Measurements from ENCODE around the gene PIWIL4. TPM values are rescaled to one million over a fixed set of nuclear protein-coding genes. Genes with fewer than 3 reads are reported as not detected.

PIWIL4 gene
- total RNA-seq, 1 experiment from 2014 or later: 3.4 TPM

GRCh38 chr11:94557992-94558391, 9.2 kb upstream of the PIWIL4 start:
- H3K4me3 ChIP-seq (ENCODE audit: low read depth, low read length): no peak overlapping the region
- CTCF ChIA-PET: no interaction called here
- no peak for TF ChIP-seq CTCF (IDR thresholded peaks at IDR 0.05; ENCODE audit: insufficient read depth in 1 of 2, low read depth in 1 of 2, low read length in 1 of 2, severe bottlenecking in 1 of 2, unreplicated experiment in 1 of 2)
- no peaks in the 10 kb centered on the region for H3K27me3 ChIP-seq (replicated peaks; ENCODE audit: control insufficient read depth, insufficient read depth, low read length)
- Mint-ChIP-seq H3K9me3 (ENCODE audit: unreplicated experiment) (no peaks in the 10 kb centered on the region), H3K27ac (ENCODE audit: unreplicated experiment) (no peak overlapping the region), H3K4me3 (ENCODE audit: unreplicated experiment) (no peak overlapping the region), H3K36me3 (ENCODE audit: insufficient read depth, unreplicated experiment) (no peaks in the 10 kb centered on the region), H3K4me1 (ENCODE audit: low read depth, unreplicated experiment) (peaks cover 4% of the 10 kb centered on the region), H3K27me3 (ENCODE audit: insufficient read depth, unreplicated experiment) (no peaks in the 10 kb centered on the region)
- BruUV-seq (replicated peaks): no TSS peak
- no peak for DNase-seq
- POLR2A ChIA-PET: no interaction called here
- intact Hi-C loops (cut with micrococcal nuclease; ENCODE audit: unreplicated experiment): no loop called here
- no peaks in the 10 kb centered on the region for H3K36me3 ChIP-seq (ENCODE audit: control insufficient read depth, insufficient read depth, low read length)
- H3K4me1 ChIP-seq: peaks cover 5% of the 10 kb centered on the region
- no peaks in the 10 kb centered on the region for H3K9me3 ChIP-seq

GRCh38 chr11:94558468-94558867, 8.7 kb upstream of the PIWIL4 start:
- Mint-ChIP-seq H3K9me3 (ENCODE audit: unreplicated experiment) (no peaks in the 10 kb centered on the region), H3K27me3 (ENCODE audit: insufficient read depth, unreplicated experiment) (no peaks in the 10 kb centered on the region), H3K4me3 (ENCODE audit: unreplicated experiment) (no peak overlapping the region), H3K4me1 (ENCODE audit: low read depth, unreplicated experiment) (peaks cover 9% of the 10 kb centered on the region), H3K36me3 (ENCODE audit: insufficient read depth, unreplicated experiment) (no peaks in the 10 kb centered on the region), H3K27ac (ENCODE audit: unreplicated experiment) (no peak overlapping the region)
- ChIA-PET CTCF (no interaction called here), POLR2A (no interaction called here)
- H3K4me3 ChIP-seq (ENCODE audit: low read depth, low read length): no peak overlapping the region
- no peaks in the 10 kb centered on the region for H3K9me3 ChIP-seq
- DNase-seq: no peak
- BruUV-seq (replicated peaks): no TSS peak
- H3K4me1 ChIP-seq: peaks cover 10% of the 10 kb centered on the region
- H3K36me3 ChIP-seq (ENCODE audit: control insufficient read depth, insufficient read depth, low read length): no peaks in the 10 kb centered on the region
- H3K27me3 ChIP-seq (replicated peaks; ENCODE audit: control insufficient read depth, insufficient read depth, low read length): no peaks in the 10 kb centered on the region
- no peak for TF ChIP-seq CTCF (IDR thresholded peaks at IDR 0.05; ENCODE audit: insufficient read depth in 1 of 2, low read depth in 1 of 2, low read length in 1 of 2, severe bottlenecking in 1 of 2, unreplicated experiment in 1 of 2)
- intact Hi-C loops (cut with micrococcal nuclease; ENCODE audit: unreplicated experiment): no loop called here

GRCh38 chr11:94558932-94559331, 8.2 kb upstream of the PIWIL4 start:
- H3K9me3 ChIP-seq: no peaks in the 10 kb centered on the region
- no peaks in the 10 kb centered on the region for H3K9me3 Mint-ChIP-seq (ENCODE audit: unreplicated experiment)
- no peaks in the 10 kb centered on the region for H3K27me3 Mint-ChIP-seq (ENCODE audit: insufficient read depth, unreplicated experiment)
- ChIA-PET POLR2A (no interaction called here), CTCF (interaction anchor here (0.7 kb wide), 1 partner anchor 29 kb away, joined by 3 read pairs; no protein-coding TSS in a partner anchor)
- no peak for DNase-seq
- H3K4me3 ChIP-seq (ENCODE audit: low read depth, low read length): no peak overlapping the region
- H3K4me1 ChIP-seq: peaks cover 15% of the 10 kb centered on the region
- peaks cover 13% of the 10 kb centered on the region for H3K4me1 Mint-ChIP-seq (ENCODE audit: low read depth, unreplicated experiment)
- no peak overlapping the region for H3K4me3 Mint-ChIP-seq (ENCODE audit: unreplicated experiment)
- no peak overlapping the region for H3K27ac Mint-ChIP-seq (ENCODE audit: unreplicated experiment)
- no peaks in the 10 kb centered on the region for H3K36me3 Mint-ChIP-seq (ENCODE audit: insufficient read depth, unreplicated experiment)
- intact Hi-C loops (cut with micrococcal nuclease; ENCODE audit: unreplicated experiment): no loop called here
- no TSS peak for BruUV-seq (replicated peaks)
- TF ChIP-seq CTCF (IDR thresholded peaks at IDR 0.05; ENCODE audit: insufficient read depth in 1 of 2, low read depth in 1 of 2, low read length in 1 of 2, severe bottlenecking in 1 of 2, unreplicated experiment in 1 of 2): no peak
- H3K27me3 ChIP-seq (replicated peaks; ENCODE audit: control insufficient read depth, insufficient read depth, low read length): no peaks in the 10 kb centered on the region
- H3K36me3 ChIP-seq (ENCODE audit: control insufficient read depth, insufficient read depth, low read length): no peaks in the 10 kb centered on the region

Data from Caco-2 (cell line).